ENCODE measurements around the gene TMEM101. TPM values are rescaled to one million over a fixed set of nuclear protein-coding genes. Genes with fewer than 3 reads are reported as not detected.

TMEM101 gene
- total RNA-seq, 1 experiment from 2014 or later, result 77.4 TPM

DNA sequence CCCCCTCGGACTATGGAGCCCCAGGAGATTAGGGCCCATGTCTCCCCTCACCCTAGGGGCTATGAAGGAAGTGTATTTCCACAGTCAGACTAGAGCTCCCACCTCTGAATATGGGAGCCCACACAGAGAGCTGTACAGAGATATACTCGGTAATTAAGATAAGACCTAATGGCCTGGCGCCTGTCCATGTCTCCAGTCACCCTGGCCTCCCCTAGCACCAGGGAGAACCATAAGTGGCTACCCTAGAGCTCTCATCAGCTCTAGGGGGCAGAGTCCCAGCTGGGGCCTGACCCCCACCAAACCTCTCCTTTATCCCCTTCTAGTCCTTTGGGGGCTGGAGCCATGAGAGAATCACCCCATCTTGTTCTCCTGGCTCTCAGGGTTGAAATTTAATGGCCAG is 2.4 kb downstream of the TMEM101 start:
- H3K9me3 ChIP-seq (replicated peaks), result no peaks in the 10 kb centered on the region
- no peak overlapping the region for H3K27ac ChIP-seq
- peaks cover 33% of the 10 kb centered on the region for H3K36me3 ChIP-seq
- H3K4me3 ChIP-seq, result no peak overlapping the region
- H3K4me1 ChIP-seq (replicated peaks), result peaks cover 67% of the 10 kb centered on the region
- H3K27me3 ChIP-seq (replicated peaks), result no peaks in the 10 kb centered on the region
- DNase-seq (ENCODE audit: low read depth in 1 of 2, low spot score in 2 of 2), result no peak

DNA sequence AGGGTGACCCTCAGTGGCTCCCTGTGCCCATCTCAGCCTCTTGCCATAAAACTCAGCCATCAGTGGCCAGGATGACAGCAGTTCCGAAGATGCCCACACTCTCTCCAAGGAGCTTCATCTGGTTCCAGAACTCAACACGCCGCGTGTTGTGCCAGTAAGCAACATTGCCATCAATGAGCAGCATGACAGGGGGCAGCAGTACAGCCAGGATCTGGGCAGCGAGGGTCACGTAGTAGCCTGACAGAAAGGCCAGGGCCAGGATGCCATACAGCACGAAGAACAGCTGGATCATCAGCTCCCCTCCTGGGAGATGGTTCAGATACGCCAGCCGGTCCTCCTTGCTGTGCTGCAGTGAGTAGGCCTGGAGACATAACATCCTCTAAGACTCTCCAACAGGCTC is 2.9 kb downstream of the TMEM101 start:
- peaks cover 35% of the 10 kb centered on the region for H3K36me3 ChIP-seq
- H3K27me3 ChIP-seq (replicated peaks), result no peaks in the 10 kb centered on the region
- no peak overlapping the region for H3K27ac ChIP-seq
- peaks cover 70% of the 10 kb centered on the region for H3K4me1 ChIP-seq (replicated peaks)
- no peaks in the 10 kb centered on the region for H3K9me3 ChIP-seq (replicated peaks)
- H3K4me3 ChIP-seq, result no peak overlapping the region
- no peak for DNase-seq (ENCODE audit: low read depth in 1 of 2, low spot score in 2 of 2)

GRCh38 chr17:44010966-44011647 is 3.7 kb downstream of the TMEM101 start:
- Histone ChIP-seq H3K27ac (peak overlapping the region; percentile 68), H3K27me3 (replicated peaks) (no peaks in the 10 kb centered on the region), H3K4me3 (no peak overlapping the region), H3K4me1 (replicated peaks) (peaks cover 76% of the 10 kb centered on the region), H3K9me3 (replicated peaks) (no peaks in the 10 kb centered on the region), H3K36me3 (peaks cover 35% of the 10 kb centered on the region)
- DNase-seq (ENCODE audit: low read depth in 1 of 2, low spot score in 2 of 2), result peak; percentile 89 to 95

DNA sequence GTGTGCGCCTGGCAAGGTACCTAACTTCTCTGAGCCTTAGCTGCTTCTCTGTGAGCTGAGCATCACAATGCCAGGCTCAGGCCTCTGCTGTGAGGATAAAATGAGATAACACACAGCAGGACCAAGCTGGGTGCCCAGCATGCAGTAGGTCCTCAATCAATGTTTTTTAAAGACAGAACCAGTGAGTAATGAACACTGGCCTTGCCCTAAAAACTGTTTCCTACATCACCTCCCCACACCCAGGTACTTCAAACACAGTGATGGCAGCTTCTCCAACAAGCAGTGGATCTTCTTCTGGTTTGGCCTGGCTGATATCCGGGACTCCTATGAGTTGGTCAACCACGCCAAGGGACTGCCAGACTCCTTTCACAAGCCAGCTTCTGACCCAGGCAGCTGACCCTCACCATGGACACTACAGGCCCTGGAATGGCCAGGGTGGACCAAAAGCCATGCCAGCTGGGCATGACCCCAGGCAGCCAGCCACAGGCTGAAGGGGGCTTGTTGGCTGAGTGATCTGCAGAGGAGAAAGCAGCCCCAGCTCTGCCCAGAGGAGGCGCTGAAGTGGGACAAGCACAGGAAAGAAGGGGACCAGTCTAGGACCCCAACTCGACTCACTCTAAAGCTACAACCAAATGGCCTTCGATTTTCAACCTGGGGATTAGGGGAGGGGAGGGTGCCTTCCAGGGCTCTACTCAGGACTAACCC is 6.4 kb downstream of the TMEM101 start:
- Histone ChIP-seq H3K27me3 (replicated peaks) (no peaks in the 10 kb centered on the region), H3K27ac (no peak overlapping the region), H3K36me3 (peaks cover 30% of the 10 kb centered on the region), H3K4me1 (replicated peaks) (peaks cover 63% of the 10 kb centered on the region), H3K4me3 (peak overlapping the region; percentile 58), H3K9me3 (replicated peaks) (no peaks in the 10 kb centered on the region)
- DNase-seq (ENCODE audit: low read depth in 1 of 2, low spot score in 2 of 2), result no peak

DNA sequence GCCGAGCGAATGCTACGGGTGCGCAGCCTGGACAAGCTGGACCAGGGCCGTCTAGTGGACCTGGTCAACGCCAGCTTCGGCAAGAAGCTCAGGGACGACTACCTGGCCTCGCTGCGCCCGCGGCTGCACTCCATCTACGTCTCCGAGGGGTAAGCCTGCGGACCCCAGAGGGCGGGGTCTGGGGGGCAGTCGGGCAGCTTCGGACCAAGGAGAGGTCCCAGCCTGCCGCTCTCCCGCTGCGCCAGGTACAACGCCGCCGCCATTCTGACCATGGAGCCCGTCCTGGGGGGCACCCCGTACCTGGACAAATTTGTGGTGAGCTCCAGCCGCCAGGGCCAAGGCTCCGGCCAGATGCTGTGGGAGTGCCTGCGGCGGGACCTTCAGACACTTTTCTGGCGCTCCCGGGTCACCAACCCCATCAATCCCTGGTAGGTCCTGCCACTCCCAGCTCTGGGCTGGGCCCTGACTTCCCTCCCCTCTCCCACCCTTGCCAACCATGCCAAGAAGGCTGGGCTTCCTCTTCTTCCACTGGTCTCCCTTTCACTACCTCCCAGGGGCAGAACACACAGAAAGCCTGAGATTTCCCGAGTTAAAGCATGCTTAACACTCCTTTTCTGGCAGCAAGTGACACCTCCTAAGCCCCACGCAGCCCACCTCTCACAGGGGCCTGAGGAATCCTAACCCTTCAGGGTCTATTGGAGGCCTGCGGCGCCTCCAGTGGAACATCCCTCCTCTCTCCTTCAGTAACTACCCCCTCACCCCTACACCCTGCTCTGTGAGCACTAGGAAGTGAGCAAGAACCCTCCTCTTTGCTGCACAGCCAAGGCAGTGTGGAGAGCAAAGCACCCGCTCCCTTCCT is 7.2 kb downstream of the TMEM101 start:
- peak overlapping the region; percentile 58 for H3K4me3 ChIP-seq
- H3K27ac ChIP-seq, result peak overlapping the region; percentile 30
- peaks cover 69% of the 10 kb centered on the region for H3K4me1 ChIP-seq (replicated peaks)
- H3K9me3 ChIP-seq (replicated peaks), result no peaks in the 10 kb centered on the region
- H3K36me3 ChIP-seq, result peaks cover 26% of the 10 kb centered on the region
- no peaks in the 10 kb centered on the region for H3K27me3 ChIP-seq (replicated peaks)
- peak; percentile 54 to 65 for DNase-seq (ENCODE audit: low read depth in 1 of 2, low spot score in 2 of 2)

DNA sequence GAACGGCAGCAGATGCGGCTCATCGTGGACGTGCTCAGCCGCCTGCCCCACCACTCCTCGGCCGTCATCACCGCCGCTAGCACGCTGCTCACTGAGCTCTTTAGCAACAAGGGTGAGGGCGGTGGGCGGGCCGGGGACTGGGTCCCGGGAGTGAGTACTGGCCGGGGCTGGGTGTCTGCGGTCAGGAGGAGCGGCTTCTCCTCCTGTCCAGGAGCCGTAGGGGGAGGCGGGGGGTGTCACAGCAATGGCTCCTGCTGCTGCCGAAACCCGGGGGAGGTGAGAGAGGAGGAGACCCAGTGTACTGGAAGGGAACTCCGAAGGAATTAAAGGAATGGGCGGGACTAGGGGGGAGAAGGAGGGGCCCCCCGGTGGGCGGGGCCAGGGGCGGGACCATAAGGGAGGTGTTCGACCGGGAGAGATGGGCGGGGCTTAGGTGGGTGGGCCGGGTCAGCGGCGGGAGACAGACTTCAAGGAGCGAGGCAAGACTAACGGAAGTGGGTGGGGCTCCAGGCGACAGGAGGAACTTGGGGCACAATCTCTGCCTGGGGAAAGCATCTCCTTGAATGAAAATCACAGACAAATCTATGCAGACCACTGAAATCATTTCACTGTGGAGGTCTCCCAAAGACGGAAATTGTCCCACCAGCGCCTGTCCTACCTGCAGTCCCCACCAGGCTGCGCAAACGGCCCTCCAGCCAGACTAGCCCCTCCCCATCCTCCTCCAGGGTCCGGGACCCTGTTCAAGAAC is 8.0 kb downstream of the TMEM101 start:
- Histone ChIP-seq H3K9me3 (replicated peaks) (no peaks in the 10 kb centered on the region), H3K4me3 (peak overlapping the region; percentile 58), H3K27ac (peak overlapping the region; percentile 30), H3K27me3 (replicated peaks) (no peaks in the 10 kb centered on the region), H3K4me1 (replicated peaks) (peaks cover 69% of the 10 kb centered on the region), H3K36me3 (peaks cover 25% of the 10 kb centered on the region)
- DNase-seq (ENCODE audit: low read depth in 1 of 2, low spot score in 2 of 2), result peak; percentile 96 to 100

DNA sequence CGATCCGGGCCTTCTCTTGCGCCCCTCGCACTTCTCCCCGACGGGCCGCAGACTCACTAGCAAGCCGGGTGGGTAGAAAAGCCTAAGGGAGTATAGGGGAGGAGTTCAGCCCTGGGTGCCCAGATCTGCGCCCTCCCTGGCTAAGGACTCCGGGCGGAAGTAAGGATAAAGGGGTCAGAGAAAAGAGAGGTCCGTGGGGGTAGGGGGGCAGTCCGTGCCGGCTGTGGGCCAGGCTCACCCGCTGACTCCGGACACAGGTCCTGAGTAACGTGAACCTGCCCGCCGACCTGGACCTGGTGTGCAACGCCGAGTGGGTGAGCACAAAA is 8.5 kb downstream of the TMEM101 start:
- Histone ChIP-seq H3K27me3 (replicated peaks) (no peaks in the 10 kb centered on the region), H3K9me3 (replicated peaks) (no peaks in the 10 kb centered on the region), H3K27ac (no peak overlapping the region)

DNA sequence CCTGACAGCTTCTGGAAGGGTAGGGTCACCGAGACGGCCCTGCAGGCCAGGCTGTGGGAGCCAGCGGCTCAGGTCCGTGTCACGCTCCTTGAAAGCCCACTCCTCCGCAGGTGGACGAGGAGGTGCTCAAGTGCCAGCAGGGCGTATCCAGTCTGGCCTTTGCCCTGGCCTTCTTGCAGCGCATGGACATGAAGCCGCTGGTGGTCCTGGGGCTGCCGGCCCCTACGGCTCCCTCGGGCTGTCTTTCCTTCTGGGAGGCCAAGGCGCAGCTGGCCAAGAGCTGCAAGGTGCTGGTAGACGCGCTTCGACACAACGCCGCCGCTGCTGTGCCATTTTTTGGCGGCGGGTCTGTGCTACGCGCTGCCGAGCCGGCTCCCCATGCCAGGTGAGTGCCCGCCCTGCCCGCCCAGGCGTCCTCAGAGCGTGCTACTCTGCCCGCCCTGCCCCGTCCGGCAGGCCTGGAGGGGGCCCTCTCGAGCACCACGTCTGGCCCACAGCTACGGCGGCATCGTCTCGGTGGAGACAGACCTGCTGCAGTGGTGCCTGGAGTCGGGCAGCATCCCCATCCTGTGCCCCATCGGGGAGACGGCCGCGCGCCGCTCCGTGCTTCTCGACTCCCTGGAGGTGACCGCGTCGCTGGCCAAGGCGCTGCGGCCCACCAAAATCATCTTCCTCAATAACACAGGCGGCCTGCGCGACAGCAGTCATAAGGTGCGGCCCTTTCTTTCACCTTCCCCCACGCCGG is 9.1 kb downstream of the TMEM101 start:
- no peak for DNase-seq (ENCODE audit: low read depth in 1 of 2, low spot score in 2 of 2)
- Histone ChIP-seq H3K4me3 (no peak overlapping the region), H3K9me3 (replicated peaks) (no peaks in the 10 kb centered on the region), H3K27ac (no peak overlapping the region), H3K36me3 (peaks cover 25% of the 10 kb centered on the region), H3K27me3 (replicated peaks) (no peaks in the 10 kb centered on the region), H3K4me1 (replicated peaks) (peaks cover 58% of the 10 kb centered on the region)

More for the DNA sequence above, 8.5 kb downstream of the TMEM101 start:
- Histone ChIP-seq H3K4me3 (peak overlapping the region; percentile 58), H3K4me1 (replicated peaks) (peaks cover 63% of the 10 kb centered on the region), H3K36me3 (peaks cover 25% of the 10 kb centered on the region)
- no peak for DNase-seq (ENCODE audit: low read depth in 1 of 2, low spot score in 2 of 2)

GRCh38 chr17:44004761-44005526 is 9.8 kb downstream of the TMEM101 start:
- Histone ChIP-seq H3K27ac (no peak overlapping the region), H3K36me3 (peaks cover 18% of the 10 kb centered on the region), H3K4me3 (no peak overlapping the region), H3K4me1 (replicated peaks) (peaks cover 51% of the 10 kb centered on the region), H3K27me3 (replicated peaks) (no peaks in the 10 kb centered on the region; the same call in 1 of the 2 replicates), H3K9me3 (replicated peaks) (no peaks in the 10 kb centered on the region)
- DNase-seq (ENCODE audit: low read depth in 1 of 2, low spot score in 2 of 2), result no peak

DNA sequence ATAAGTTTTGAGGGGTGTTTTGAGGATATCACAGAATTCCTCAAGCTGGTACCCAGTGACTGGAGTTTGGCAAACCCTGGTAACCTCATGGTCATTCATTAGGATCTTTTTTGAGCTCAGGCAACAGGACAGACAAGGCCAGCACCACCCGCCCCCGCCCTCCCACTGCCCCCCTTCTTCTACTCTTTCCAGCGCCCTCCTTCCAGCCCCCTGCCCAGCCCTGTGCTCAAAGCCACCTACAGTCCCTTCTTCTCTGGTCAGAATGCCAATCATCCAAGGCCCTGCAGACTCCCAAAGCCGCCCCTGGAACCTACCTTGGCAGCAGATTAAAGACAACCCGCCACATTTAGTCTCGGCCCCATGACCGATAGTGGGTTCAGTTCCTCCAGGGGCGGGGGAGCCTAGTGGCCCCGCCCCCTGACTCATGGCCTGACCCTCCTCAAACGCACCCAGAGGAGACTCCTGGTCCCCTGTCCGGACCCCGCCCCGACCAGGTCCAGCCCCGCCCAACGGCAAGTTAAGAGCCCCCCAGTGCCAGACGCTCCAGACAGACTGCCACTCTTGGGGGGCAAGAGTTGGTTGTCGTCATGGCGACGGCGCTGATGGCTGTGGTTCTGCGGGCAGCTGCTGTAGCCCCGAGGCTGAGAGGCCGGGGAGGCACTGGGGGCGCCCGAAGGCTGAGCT is 10.5 kb downstream of the TMEM101 start, which contains the start of gene NAGS:
NAGS (plus strand) TSS at position 546 of the 684 bp plus-strand sequence; CDS start at position 588, 42 bp downstream.
- Histone ChIP-seq H3K4me3 (no peak within 1 kb of the TSS), H3K4me1 (replicated peaks) (peaks cover 43% of the 10 kb centered on the region), H3K27ac (no peak within 1 kb of the TSS), H3K27me3 (replicated peaks) (no peaks in the 10 kb centered on the region; the same call in 1 of the 2 replicates), H3K9me3 (replicated peaks) (no peaks in the 10 kb centered on the region), H3K36me3 (peaks cover 11% of the 10 kb centered on the region)
- DNase-seq (ENCODE audit: low read depth in 1 of 2, low spot score in 2 of 2), result no peak

DNA sequence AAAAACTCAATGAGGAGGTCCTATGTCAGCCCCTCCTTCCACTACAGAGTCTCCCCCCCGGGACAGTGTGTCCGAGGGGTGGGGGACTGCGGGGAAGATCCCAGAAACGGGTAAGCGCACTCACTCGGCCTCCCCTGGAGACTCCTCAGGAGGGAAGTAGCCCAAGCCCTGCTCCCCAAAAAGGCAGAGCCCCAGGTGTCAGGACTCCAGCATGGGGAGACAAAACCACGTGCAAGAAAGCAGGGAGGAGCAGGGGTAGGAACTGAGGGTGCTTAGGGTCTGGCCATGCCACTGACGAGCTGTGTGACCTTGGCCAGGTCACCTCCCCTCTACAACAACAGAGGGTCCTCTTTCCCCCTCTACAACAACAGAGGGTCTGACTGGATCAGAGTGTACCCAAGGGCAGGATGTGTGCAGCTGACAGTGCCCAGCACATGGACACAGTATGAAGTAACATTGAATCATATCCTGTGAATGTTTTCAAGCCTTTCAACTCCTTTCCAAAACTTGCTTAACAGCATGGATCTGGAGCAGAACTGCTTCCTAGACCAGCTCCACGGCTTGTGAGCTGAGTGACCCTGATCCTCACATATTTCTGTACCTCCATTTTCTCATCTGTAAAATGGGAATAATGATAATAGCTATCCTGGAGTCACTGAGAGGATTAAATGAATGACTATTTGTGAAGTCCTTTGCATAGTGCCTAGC is 12.5 kb downstream of the TMEM101 start:
- Histone ChIP-seq H3K36me3 (peaks cover 1% of the 10 kb centered on the region; the same call in 1 of the 2 replicates), H3K27ac (no peak overlapping the region)
- no peak for DNase-seq (ENCODE audit: low read depth in 1 of 2, low spot score in 2 of 2)

More for the DNA sequence above, 12.5 kb downstream of the TMEM101 start:
- Histone ChIP-seq H3K9me3 (replicated peaks) (no peaks in the 10 kb centered on the region), H3K27me3 (replicated peaks) (no peaks in the 10 kb centered on the region; the same call in 1 of the 2 replicates), H3K4me3 (no peak overlapping the region), H3K4me1 (replicated peaks) (peaks cover 24% of the 10 kb centered on the region)
